Neural cell (in vitro differentiated cells): ENCODE results near the gene OR4L1. TPM values are rescaled to one million over a fixed set of nuclear protein-coding genes. Genes with fewer than 3 reads are reported as not detected.

Experiments
- H2AFZ ChIP-seq: fragments of 200-600, 300-800 bp; sonication (generic), shearing (Covaris generic); 2 replicates; pipeline ENCODE4 v1.6.0; 2014; ENCODE audit warnings: low read depth, mild to moderate bottlenecking, antibody characterized with exemption, low read length, moderate library complexity
- H3F3A ChIP-seq: fragments of 200-600 bp; shearing (Covaris generic); 2 replicates; pipeline ENCODE4 v1.6.1; 2016; ENCODE audit warnings: mild to moderate bottlenecking, moderate library complexity, mixed read lengths, antibody characterized with exemption, low read length; ENCODE audit not compliant: insufficient read depth, poor library complexity, severe bottlenecking
- H3K27ac ChIP-seq: fragments of 200-600, 300-800 bp; sonication (generic), shearing (Covaris generic); 2 replicates; pipeline ENCODE4 v1.5.1; 2014; ENCODE audit warnings: mild to moderate bottlenecking, low read length, moderate library complexity
- H3K27me3 ChIP-seq: fragments of 300-800, 200-600 bp; sonication (generic), shearing (Covaris generic); 2 replicates; pipeline ENCODE4 v1.6.0; 2014; ENCODE audit warnings: mild to moderate bottlenecking, low read depth, low read length, moderate library complexity; ENCODE audit not compliant: insufficient read depth
- H3K36me3 ChIP-seq: fragments of 300-800, 200-600 bp; sonication (generic), shearing (Covaris generic); 2 replicates; pipeline ENCODE4 v1.5.1; 2014; ENCODE audit warnings: mild to moderate bottlenecking, antibody characterized with exemption, low read length, moderate library complexity; ENCODE audit not compliant: insufficient read depth
- H3K4me2 ChIP-seq: fragments of 300-800, 200-600 bp; sonication (generic), shearing (Covaris generic); 2 replicates; pipeline ENCODE4 v1.6.0; 2014; ENCODE audit warnings: mild to moderate bottlenecking, low read length
- H3K4me3 ChIP-seq: fragments of 300-800, 200-600 bp; sonication (generic), shearing (Covaris generic); 2 replicates; pipeline ENCODE4 v1.5.1; 2014; ENCODE audit warnings: mild to moderate bottlenecking, low read length, moderate library complexity
- H3K79me2 ChIP-seq: fragments of 200-600 bp; shearing (Covaris generic); replicated peaks from 2 replicates; pipeline ENCODE4 v1.6.0; 2014; ENCODE audit warnings: mild to moderate bottlenecking, low read length, moderate library complexity; ENCODE audit not compliant: insufficient read depth
- H3K9ac ChIP-seq: fragments of 300-800, 200-600 bp; sonication (generic), shearing (Covaris generic); 2 replicates; pipeline ENCODE4 v1.6.1; 2016; ENCODE audit warnings: mild to moderate bottlenecking, low read length, mixed read lengths
- H3K9me2 ChIP-seq: fragments of 200-600 bp; shearing (Covaris generic); 2 replicates; pipeline ENCODE4 v1.6.1; 2016; ENCODE audit warnings: mild to moderate bottlenecking, low read length, mixed read lengths; ENCODE audit not compliant: insufficient read depth
- H3K9me3 ChIP-seq: fragments of 200-600, 300-800 bp; sonication (generic), shearing (Covaris generic); 2 replicates; pipeline ENCODE4 v1.6.1; 2016; ENCODE audit warnings: mild to moderate bottlenecking, mixed run types, low read length, moderate library complexity, mixed read lengths
- H4K20me1 ChIP-seq: fragments of 200-600 bp; shearing (Covaris generic); 2 replicates; pipeline ENCODE4 v1.6.1; 2016; ENCODE audit warnings: mild to moderate bottlenecking, mixed run types; ENCODE audit not compliant: insufficient read depth
- EP300 ChIP-seq: fragments of 450-650 bp; conservative IDR thresholded peaks from 2 replicates; pipeline ENCODE4 v1.6.1; 2014; ENCODE audit warnings: antibody characterized with exemption, mild to moderate bottlenecking, moderate library complexity; ENCODE audit not compliant: poor library complexity, severe bottlenecking
- EZH2 ChIP-seq: fragments of 200-600, 300-800 bp; shearing (Covaris generic), sonication (generic); IDR thresholded peaks from 2 replicates; pipeline ENCODE4 v1.6.1; 2014; ENCODE audit warnings: antibody characterized with exemption, low read length, borderline replicate concordance, mild to moderate bottlenecking; ENCODE audit not compliant: insufficient read depth, poor library complexity, severe bottlenecking
- MXI1 ChIP-seq: fragments of 450-650 bp; conservative IDR thresholded peaks from 2 replicates; pipeline ENCODE4 v1.6.1; 2014; ENCODE audit warnings: antibody characterized with exemption, mild to moderate bottlenecking; ENCODE audit not compliant: poor library complexity, severe bottlenecking
- POLR2AphosphoS5 ChIP-seq: IDR thresholded peaks from 2 replicates; pipeline ENCODE4 v1.6.1; 2012
- RAD21 ChIP-seq: fragments of 450-650 bp; conservative IDR thresholded peaks from 2 replicates; pipeline ENCODE4 v1.6.1; 2014; ENCODE audit warnings: antibody characterized with exemption, mild to moderate bottlenecking, moderate library complexity
- SMC3 ChIP-seq: fragments of 450-650 bp; conservative IDR thresholded peaks from 2 replicates; pipeline ENCODE4 v1.6.1; 2014; ENCODE audit warnings: antibody characterized with exemption, mild to moderate bottlenecking, moderate library complexity; ENCODE audit not compliant: poor library complexity
- TAF1 ChIP-seq: IDR thresholded peaks from 2 replicates; pipeline ENCODE4 v1.6.1; 2012; ENCODE audit warnings: low read depth
- polyA plus RNA-seq: library from polyadenylated mRNA; depleted of rRNA; stranded (reverse); fragments of >200 nt; gene quantifications from 2 replicates; pipeline ENCODE4 v1.2.3, GENCODE V29; 2014
- TF ChIP-seq, protein P1 (sequence below): IDR thresholded peaks from 2 replicates; pipeline ENCODE4 v1.6.1; 2012; ENCODE audit warnings: borderline replicate concordance
- TF ChIP-seq, protein P2 (sequence below): fragments of 450-650 bp; IDR thresholded peaks from 2 replicates; pipeline ENCODE4 v1.5.1; 2014; ENCODE audit warnings: antibody characterized with exemption, mild to moderate bottlenecking, moderate library complexity; ENCODE audit not compliant: poor library complexity, severe bottlenecking

Gene OR4L1
- polyA plus RNA-seq, 1 donor from 2014 or later = not detected

DNA sequence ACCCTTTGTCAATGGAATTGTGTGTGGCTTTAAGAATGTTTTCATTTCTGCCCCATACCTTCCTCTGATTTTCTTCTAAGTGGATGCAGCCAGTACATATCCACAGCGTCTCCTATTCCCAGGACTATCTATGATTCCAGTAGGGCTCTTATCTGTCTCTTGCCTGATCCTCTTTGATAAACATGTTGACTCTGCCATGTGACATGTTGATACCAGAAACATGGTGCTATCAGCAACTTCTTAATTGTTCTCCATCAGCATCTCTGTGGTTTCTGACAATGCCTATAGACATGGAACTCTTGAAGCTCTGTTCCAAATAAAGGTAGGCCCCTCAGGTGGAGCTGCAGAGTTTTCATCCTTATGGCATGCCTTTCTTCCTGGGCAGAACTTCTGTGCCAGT lies 11.6 kb upstream of the OR4L1 start:
- Histone ChIP-seq H3K79me2 (no peaks in the 10 kb centered on the region), H3K27ac (no peak overlapping the region), H3K36me3 (no peaks in the 10 kb centered on the region), H3K9me2 (no peaks in the 10 kb centered on the region), H2AFZ (no peak overlapping the region), H4K20me1 (no peaks in the 10 kb centered on the region), H3K27me3 (no peaks in the 10 kb centered on the region), H3K4me3 (no peak overlapping the region), H3K9me3 (no peaks in the 10 kb centered on the region), H3K4me2 (no peak overlapping the region), H3K9ac (no peak overlapping the region), H3F3A (no peaks in the 10 kb centered on the region)
- no peak for TF ChIP-seq POLR2AphosphoS5
- TF ChIP-seq SMC3 = no peak
- TF ChIP-seq, protein P1, sequence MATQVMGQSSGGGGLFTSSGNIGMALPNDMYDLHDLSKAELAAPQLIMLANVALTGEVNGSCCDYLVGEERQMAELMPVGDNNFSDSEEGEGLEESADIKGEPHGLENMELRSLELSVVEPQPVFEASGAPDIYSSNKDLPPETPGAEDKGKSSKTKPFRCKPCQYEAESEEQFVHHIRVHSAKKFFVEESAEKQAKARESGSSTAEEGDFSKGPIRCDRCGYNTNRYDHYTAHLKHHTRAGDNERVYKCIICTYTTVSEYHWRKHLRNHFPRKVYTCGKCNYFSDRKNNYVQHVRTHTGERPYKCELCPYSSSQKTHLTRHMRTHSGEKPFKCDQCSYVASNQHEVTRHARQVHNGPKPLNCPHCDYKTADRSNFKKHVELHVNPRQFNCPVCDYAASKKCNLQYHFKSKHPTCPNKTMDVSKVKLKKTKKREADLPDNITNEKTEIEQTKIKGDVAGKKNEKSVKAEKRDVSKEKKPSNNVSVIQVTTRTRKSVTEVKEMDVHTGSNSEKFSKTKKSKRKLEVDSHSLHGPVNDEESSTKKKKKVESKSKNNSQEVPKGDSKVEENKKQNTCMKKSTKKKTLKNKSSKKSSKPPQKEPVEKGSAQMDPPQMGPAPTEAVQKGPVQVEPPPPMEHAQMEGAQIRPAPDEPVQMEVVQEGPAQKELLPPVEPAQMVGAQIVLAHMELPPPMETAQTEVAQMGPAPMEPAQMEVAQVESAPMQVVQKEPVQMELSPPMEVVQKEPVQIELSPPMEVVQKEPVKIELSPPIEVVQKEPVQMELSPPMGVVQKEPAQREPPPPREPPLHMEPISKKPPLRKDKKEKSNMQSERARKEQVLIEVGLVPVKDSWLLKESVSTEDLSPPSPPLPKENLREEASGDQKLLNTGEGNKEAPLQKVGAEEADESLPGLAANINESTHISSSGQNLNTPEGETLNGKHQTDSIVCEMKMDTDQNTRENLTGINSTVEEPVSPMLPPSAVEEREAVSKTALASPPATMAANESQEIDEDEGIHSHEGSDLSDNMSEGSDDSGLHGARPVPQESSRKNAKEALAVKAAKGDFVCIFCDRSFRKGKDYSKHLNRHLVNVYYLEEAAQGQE = no peak
- no peak for TF ChIP-seq RAD21
- TF ChIP-seq, protein P2, sequence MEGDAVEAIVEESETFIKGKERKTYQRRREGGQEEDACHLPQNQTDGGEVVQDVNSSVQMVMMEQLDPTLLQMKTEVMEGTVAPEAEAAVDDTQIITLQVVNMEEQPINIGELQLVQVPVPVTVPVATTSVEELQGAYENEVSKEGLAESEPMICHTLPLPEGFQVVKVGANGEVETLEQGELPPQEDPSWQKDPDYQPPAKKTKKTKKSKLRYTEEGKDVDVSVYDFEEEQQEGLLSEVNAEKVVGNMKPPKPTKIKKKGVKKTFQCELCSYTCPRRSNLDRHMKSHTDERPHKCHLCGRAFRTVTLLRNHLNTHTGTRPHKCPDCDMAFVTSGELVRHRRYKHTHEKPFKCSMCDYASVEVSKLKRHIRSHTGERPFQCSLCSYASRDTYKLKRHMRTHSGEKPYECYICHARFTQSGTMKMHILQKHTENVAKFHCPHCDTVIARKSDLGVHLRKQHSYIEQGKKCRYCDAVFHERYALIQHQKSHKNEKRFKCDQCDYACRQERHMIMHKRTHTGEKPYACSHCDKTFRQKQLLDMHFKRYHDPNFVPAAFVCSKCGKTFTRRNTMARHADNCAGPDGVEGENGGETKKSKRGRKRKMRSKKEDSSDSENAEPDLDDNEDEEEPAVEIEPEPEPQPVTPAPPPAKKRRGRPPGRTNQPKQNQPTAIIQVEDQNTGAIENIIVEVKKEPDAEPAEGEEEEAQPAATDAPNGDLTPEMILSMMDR = no peak
- no peak for TF ChIP-seq EZH2
- TF ChIP-seq TAF1 = no peak
- no peak for TF ChIP-seq MXI1
- TF ChIP-seq EP300 = no peak

DNA sequence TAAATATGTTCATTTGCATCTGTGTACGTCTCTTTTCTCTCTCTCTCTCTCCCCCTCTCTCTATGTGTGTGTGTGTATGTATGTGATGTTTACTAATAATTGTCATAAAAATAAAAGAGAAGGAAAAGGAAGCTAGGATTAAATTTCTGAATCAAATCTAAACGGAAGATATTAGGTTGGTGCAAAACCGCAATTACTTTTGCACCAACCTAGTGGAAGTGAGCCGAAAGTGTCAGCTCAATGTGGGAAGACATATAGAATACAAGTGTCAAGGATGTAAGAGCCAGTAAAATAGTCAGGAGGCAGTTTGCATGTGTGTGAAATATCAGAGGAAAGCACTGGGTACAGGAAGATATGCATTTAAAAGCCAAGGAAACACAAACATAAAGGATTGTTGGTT lies 32.2 kb downstream of the OR4L1 start:
- Histone ChIP-seq H4K20me1 (no peaks in the 10 kb centered on the region), H3K79me2 (no peaks in the 10 kb centered on the region), H2AFZ (no peak overlapping the region), H3K9me3 (no peaks in the 10 kb centered on the region), H3K9me2 (no peaks in the 10 kb centered on the region), H3K9ac (no peak overlapping the region), H3K27ac (no peak overlapping the region), H3K4me2 (no peak overlapping the region), H3K4me3 (no peak overlapping the region), H3K36me3 (no peaks in the 10 kb centered on the region), H3K27me3 (no peaks in the 10 kb centered on the region), H3F3A (no peaks in the 10 kb centered on the region)
- TF ChIP-seq EP300 (no peak), MXI1 (no peak), TAF1 (no peak), EZH2 (no peak), SMC3 (no peak), RAD21 (no peak), POLR2AphosphoS5 (no peak)
- TF ChIP-seq, protein P2 = no peak
- TF ChIP-seq, protein P1 = no peak
